Breast epithelium (tissue), 4 donors: Measurements from ENCODE around the gene FBXO2. TPM values are rescaled to one million over a fixed set of nuclear protein-coding genes. Genes with fewer than 3 reads are reported as not detected.

Experiments
- DNase-seq, 2 donors: peaks; one replicate each; pipeline ENCODE4 v3.0.0-alpha.2; 2019; ENCODE audit warnings: low spot score in 2 of 2
- H3K27ac ChIP-seq, 2 donors: fragments of 200-600 bp; sonication (generic) in 1 of 2; one replicate each; pipeline ENCODE4 v1.5.1; 2016 to 2019; ENCODE audit warnings: mild to moderate bottlenecking in 1 of 2
- H3K27me3 ChIP-seq, 2 donors: fragments of 200-600 bp; sonication (generic) in 1 of 2; one replicate each; pipeline versions ENCODE4 v1.5.1 to v1.6.0; 2017 to 2019; ENCODE audit warnings: control low read depth in 1 of 2, mild to moderate bottlenecking in 1 of 2
- H3K36me3 ChIP-seq: fragments of 200-600 bp; one replicate; pipeline ENCODE4 v1.5.1; 2019
- H3K4me1 ChIP-seq, 2 donors: fragments of 200-600 bp; sonication (generic); one replicate each; pipeline ENCODE4 v1.5.1; 2016 to 2019; ENCODE audit warnings: control low read depth in 1 of 2
- H3K4me3 ChIP-seq, 3 donors: fragments of 200-600 bp; sonication (generic); 1 replicate in 2 of 3; 2 replicates in 1 of 3; pipeline ENCODE4 v1.5.1; 2016 to 2019; ENCODE audit warnings: mild to moderate bottlenecking in 3 of 3, moderate library complexity in 2 of 3
- H3K9me3 ChIP-seq, 2 donors: fragments of 200-600 bp; sonication (generic) in 1 of 2; one replicate each; pipeline ENCODE4 v1.5.1; 2016 to 2019; ENCODE audit warnings: control low read depth in 1 of 2
- POLR2A ChIP-seq: fragments of 450-650 bp; IDR thresholded peaks from one replicate; pipeline ENCODE4 v1.6.1; 2016; ENCODE audit warnings: antibody characterized with exemption, mild to moderate bottlenecking, moderate library complexity
- POLR2AphosphoS5 ChIP-seq, 3 donors: sonication (generic); formaldehyde crosslinking; IDR thresholded peaks; one replicate each; pipeline ENCODE4 v1.6.1; 2017; ENCODE audit warnings: antibody characterized with exemption in 3 of 3
- intact Hi-C: fragments of 100-400 bp; cut with DNase I; formaldehyde crosslinking; loops from one replicate; pipeline ENCODE4 v1.15.1; 2023; ENCODE audit warnings: low total_unique reads
- total RNA-seq, 3 donors: library from RNA; depleted of rRNA; stranded (reverse); fragments of >200 nt; gene quantifications; one replicate each; pipeline ENCODE4 v1.1.0, GENCODE V29; 2016
- TF ChIP-seq, protein P1 (sequence below), 3 donors: fragments of 450-650 bp; IDR thresholded peaks; one replicate each; pipeline ENCODE4 v1.5.1; 2016 to 2017; ENCODE audit warnings: antibody characterized with exemption in 3 of 3, mild to moderate bottlenecking in 3 of 3, moderate library complexity in 3 of 3

FBXO2 gene
- total RNA-seq, 3 donors from 2014 or later = 1.3 to 49.3 (median 40.6) TPM

DNA sequence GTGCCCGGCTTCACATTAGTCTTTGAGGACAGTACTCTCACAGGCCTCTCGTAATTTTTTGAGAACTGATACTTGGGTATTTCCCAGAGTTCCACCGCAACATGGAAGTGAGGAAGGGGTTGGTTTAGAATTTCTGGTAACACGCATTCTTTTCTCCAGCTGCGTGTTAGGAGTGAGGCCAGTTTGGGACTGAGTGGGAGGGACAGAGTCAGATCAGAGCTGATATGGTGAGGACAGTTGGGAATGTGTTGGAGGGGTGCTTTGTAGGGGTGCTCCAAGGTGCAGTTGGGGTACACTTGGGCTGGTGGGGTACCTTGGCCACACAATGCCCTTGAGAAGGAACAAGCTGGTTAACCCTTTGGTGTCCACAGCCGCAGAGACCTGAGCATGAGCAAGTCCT lies 16.5 kb upstream of the FBXO2 start:
- Histone ChIP-seq H3K27me3 (no peaks in the 10 kb centered on the region), H3K4me1 (no peaks in the 10 kb centered on the region), H3K9me3 (no peaks in the 10 kb centered on the region), H3K27ac (no peak overlapping the region), H3K36me3 (peaks cover 8% of the 10 kb centered on the region), H3K4me3 (no peak overlapping the region)
- no peak for DNase-seq
- no peak for TF ChIP-seq POLR2A
- TF ChIP-seq, protein P1, sequence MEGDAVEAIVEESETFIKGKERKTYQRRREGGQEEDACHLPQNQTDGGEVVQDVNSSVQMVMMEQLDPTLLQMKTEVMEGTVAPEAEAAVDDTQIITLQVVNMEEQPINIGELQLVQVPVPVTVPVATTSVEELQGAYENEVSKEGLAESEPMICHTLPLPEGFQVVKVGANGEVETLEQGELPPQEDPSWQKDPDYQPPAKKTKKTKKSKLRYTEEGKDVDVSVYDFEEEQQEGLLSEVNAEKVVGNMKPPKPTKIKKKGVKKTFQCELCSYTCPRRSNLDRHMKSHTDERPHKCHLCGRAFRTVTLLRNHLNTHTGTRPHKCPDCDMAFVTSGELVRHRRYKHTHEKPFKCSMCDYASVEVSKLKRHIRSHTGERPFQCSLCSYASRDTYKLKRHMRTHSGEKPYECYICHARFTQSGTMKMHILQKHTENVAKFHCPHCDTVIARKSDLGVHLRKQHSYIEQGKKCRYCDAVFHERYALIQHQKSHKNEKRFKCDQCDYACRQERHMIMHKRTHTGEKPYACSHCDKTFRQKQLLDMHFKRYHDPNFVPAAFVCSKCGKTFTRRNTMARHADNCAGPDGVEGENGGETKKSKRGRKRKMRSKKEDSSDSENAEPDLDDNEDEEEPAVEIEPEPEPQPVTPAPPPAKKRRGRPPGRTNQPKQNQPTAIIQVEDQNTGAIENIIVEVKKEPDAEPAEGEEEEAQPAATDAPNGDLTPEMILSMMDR (IDR thresholded peaks at IDR 0.05) = no peak
- intact Hi-C loops = loop anchor here (10.0 kb wide), 1 partner anchor 54 kb away; no protein-coding TSS in a partner anchor

GRCh38 chr1:11668516-11668915 lies 14.3 kb upstream of the FBXO2 start:
- no peaks in the 10 kb centered on the region for H3K36me3 ChIP-seq
- H3K27me3 ChIP-seq = no peaks in the 10 kb centered on the region
- H3K4me3 ChIP-seq = no peak overlapping the region
- intact Hi-C loops = no loop called here
- DNase-seq = no peak
- no peak overlapping the region for H3K27ac ChIP-seq
- H3K4me1 ChIP-seq = no peaks in the 10 kb centered on the region
- TF ChIP-seq POLR2AphosphoS5 (IDR thresholded peaks at IDR 0.05) (no peak), POLR2A (no peak)
- TF ChIP-seq, protein P1 (IDR thresholded peaks at IDR 0.05) = no peak
- no peaks in the 10 kb centered on the region for H3K9me3 ChIP-seq

DNA sequence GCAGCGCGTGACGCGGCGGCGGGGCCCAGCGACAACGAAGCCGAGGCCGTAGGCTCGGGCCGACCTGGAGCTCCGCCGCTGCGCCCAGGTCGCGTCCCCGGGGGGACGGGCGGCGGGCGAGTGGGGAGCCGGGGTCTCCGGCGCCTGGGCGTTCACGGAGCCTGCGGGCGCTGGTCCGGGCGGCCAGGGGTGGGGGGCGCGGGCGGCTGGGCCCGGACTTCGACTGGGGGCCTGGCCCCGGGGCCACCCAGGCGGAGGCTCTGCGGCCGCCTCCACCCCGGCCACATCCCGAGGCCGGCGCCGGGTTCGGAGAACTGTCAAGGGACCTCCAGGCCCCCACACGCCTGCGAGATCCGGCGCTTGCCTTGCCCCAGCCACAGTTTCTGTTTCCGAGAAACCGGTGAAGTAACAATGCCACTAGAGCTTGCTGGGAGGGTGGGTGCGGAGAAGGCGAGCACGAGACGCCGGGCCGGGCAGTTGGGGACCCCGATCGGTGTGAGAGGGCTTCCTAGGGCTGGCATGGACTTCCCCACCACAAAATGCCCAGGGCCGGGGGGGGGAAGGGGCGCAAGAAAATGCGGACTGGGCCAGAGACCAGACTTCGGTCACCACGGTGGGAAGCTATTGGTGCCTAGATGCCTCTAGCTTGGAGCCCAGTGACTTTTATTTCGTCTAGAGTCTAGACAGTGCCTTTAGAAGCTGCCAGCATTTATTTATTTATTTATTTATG lies 10.3 kb upstream of the FBXO2 start:
- peak overlapping the region; percentile 80 to 92 for H3K27ac ChIP-seq
- H3K27me3 ChIP-seq = no peaks in the 10 kb centered on the region
- H3K9me3 ChIP-seq = no peaks in the 10 kb centered on the region
- H3K4me1 ChIP-seq = no peaks in the 10 kb centered on the region
- intact Hi-C loops = no loop called here
- peak overlapping the region; percentile 59 to 89 (median 66) for H3K4me3 ChIP-seq
- DNase-seq = no peak
- TF ChIP-seq POLR2A (no peak), POLR2AphosphoS5 (IDR thresholded peaks at IDR 0.05) (no peak)
- TF ChIP-seq, protein P1 (IDR thresholded peaks at IDR 0.05) = no peak
- no peaks in the 10 kb centered on the region for H3K36me3 ChIP-seq

GRCh38 chr1:11661103-11661502 lies 6.9 kb upstream of the FBXO2 start:
- no peak for TF ChIP-seq POLR2AphosphoS5 (IDR thresholded peaks at IDR 0.05)
- no peak for TF ChIP-seq POLR2A
- TF ChIP-seq, protein P1 (IDR thresholded peaks at IDR 0.05) = no peak
- intact Hi-C loops = no loop called here
- Histone ChIP-seq H3K4me1 (no peaks in the 10 kb centered on the region), H3K4me3 (no peak overlapping the region), H3K9me3 (no peaks in the 10 kb centered on the region), H3K36me3 (no peaks in the 10 kb centered on the region), H3K27ac (no peak overlapping the region), H3K27me3 (no peaks in the 10 kb centered on the region)
- no peak for DNase-seq

GRCh38 chr1:11659748-11660147 lies 5.5 kb upstream of the FBXO2 start:
- intact Hi-C loops = no loop called here
- Histone ChIP-seq H3K9me3 (no peaks in the 10 kb centered on the region), H3K36me3 (no peaks in the 10 kb centered on the region), H3K27ac (no peak overlapping the region), H3K27me3 (no peaks in the 10 kb centered on the region), H3K4me1 (peaks cover 0 to 8% of the 10 kb centered on the region in 2 donors), H3K4me3 (no peak overlapping the region)
- DNase-seq = no peak
- TF ChIP-seq, protein P1 (IDR thresholded peaks at IDR 0.05) = no peak
- TF ChIP-seq POLR2A (no peak), POLR2AphosphoS5 (IDR thresholded peaks at IDR 0.05) (no peak)
